Heart left ventricle (tissue), 16 donors: ENCODE data around the gene RPS27. TPM values are rescaled to one million over a fixed set of nuclear protein-coding genes. Genes with fewer than 3 reads are reported as not detected.

ENCODE experiments used
- ATAC-seq, 4 donors: fragments of 200-7000 bp; cut with Tn5 transposase; one replicate each; pipeline ENCODE4 v1.9.1; 2020 to 2022; ENCODE audit warnings: moderate library complexity in 4 of 4, mild to moderate bottlenecking in 3 of 4, moderate number of reproducible peaks in 1 of 4
- DNase-seq, 5 donors: peaks; one replicate each; pipeline ENCODE4 v3.0.0-alpha.2; 2020
- H3K27ac ChIP-seq, 12 donors: fragments of 200-600 bp; sonication (generic) in 4 of 12; one replicate each; pipeline versions ENCODE4 v1.5.0 to v1.8.0; 2016 to 2022; ENCODE audit warnings: mild to moderate bottlenecking in 2 of 12
- H3K27me3 ChIP-seq, 9 donors: fragments of 200-600 bp; sonication (generic) in 2 of 9; one replicate each; pipeline versions ENCODE4 v1.5.1 to v1.8.0; 2016 to 2022; ENCODE audit warnings: mild to moderate bottlenecking in 3 of 9
- H3K36me3 ChIP-seq, 9 donors: fragments of 200-600 bp; sonication (generic) in 2 of 9; one replicate each; pipeline versions ENCODE4 v1.5.0 to v1.8.0; 2018 to 2022; ENCODE audit warnings: mild to moderate bottlenecking in 2 of 9
- H3K4me1 ChIP-seq, 12 donors: fragments of 200-600 bp; sonication (generic) in 4 of 12; one replicate each; pipeline versions ENCODE4 v1.5.0 to v1.8.0; 2016 to 2022; ENCODE audit warnings: mild to moderate bottlenecking in 3 of 12
- H3K4me3 ChIP-seq, 12 donors: fragments of 200-600 bp; sonication (generic) in 4 of 12; one replicate each; pipeline versions ENCODE4 v1.5.0 to v1.8.0; 2017 to 2022; ENCODE audit warnings: mild to moderate bottlenecking in 9 of 12, moderate library complexity in 4 of 12
- H3K9me3 ChIP-seq, 12 donors: fragments of 200-600 bp; sonication (generic) in 4 of 12; one replicate each; pipeline versions ENCODE4 v1.5.0 to v1.8.0; 2016 to 2022; ENCODE audit warnings: mild to moderate bottlenecking in 1 of 12
- CTCF ChIP-seq, 12 donors: fragments of 200-600 bp; sonication (generic) in 4 of 12; IDR thresholded peaks; one replicate each; pipeline versions ENCODE4 v1.5.0 to v1.8.0; 2018 to 2022; ENCODE audit warnings: antibody characterized with exemption in 12 of 12, mild to moderate bottlenecking in 5 of 12
- POLR2A ChIP-seq, 2 donors: fragments of 450-650 bp; IDR thresholded peaks; one replicate each; pipeline ENCODE4 v1.6.1; 2017; ENCODE audit warnings: antibody characterized with exemption in 2 of 2, mild to moderate bottlenecking in 2 of 2, moderate library complexity in 2 of 2
- WGBS, 4 donors: extraction: QIAGEN DNeasy Blood & Tissue Kit in 2 of 4; methylation state at CpG; one replicate each; pipeline versions ENCODE4 v1.1.5 to v1.1.7; 2013 to 2018; 5-methylcytosine and 5-hydroxymethylcytosine counted together
- intact Hi-C, 10 donors: fragments of 100-400 bp; cut with DNase I; formaldehyde crosslinking; loops; one replicate each; pipeline versions ENCODE4 v1.11.1 to v1.14.2; 2022
- polyA plus RNA-seq, 2 donors: library from polyadenylated mRNA; stranded (reverse); fragments of 200-250 nt; gene quantifications; one replicate each; pipeline ENCODE4 v1.2.3, GENCODE V29; 2013
- total RNA-seq, 9 donors: library from RNA; depleted of rRNA in 2 of 9; stranded (reverse); fragments of >200 nt in 2 of 9; fragmentation: NEBNext Ultra II Directional in 3 of 9; extraction: Animal tissue kit (Norgen Biotek cat#: 25700) in 3 of 9; gene quantifications; one replicate each; pipeline versions ENCODE4 v1.1.0 to v1.2.4, GENCODE V29; 2016 to 2023
- donor health status: ischemic (EF 13 %, LVEDD 7.1; RV severe dilation, severe dysfunction).
- donor health status: healthy with polysubstance abuse.
- donor health status: DM: no; HTN: yes; CAD: no.
- donor health status: DM: no; HTN: no; CAD: no.
- donor health status: ischemic (EF 25% LVEDD 6.9; RV normal size, moderate dysfunction).
- donor health status: ischemic (EF 25% LVEDD 5.7; RV mildly dilated, moderate dysfunction).
- donor health status: healthy.
- donor health status: DM: yes; HTN: yes; CAD: no.
- donor health status: ischemic (EF 35%, LVEDD 5.7; RV mildly dilated, moderate dysfunction).
- donor health status: nonischemic (EF 11% LVEDD 7.7; RV severe dilation, severe dysfunction).
- donor health status: DM: yes; HTN: yes; CAD: no.
- donor health status: PGD.
- donor health status: ischemic (EF 29% LVEDD 5.4; RV normal size, mild dysfunction).
- donor health status: nonischemic (EF 23%, LVEDD 6.1; RV moderate dilation, normal function).

The RPS27 gene
- total and polyA plus RNA-seq, 11 donors, result 537 to 7,204 (median 882) TPM

GRCh38 chr1:153960206-153960605, 30.4 kb upstream of the RPS27 start:
- no peak overlapping the region for H3K4me3 ChIP-seq
- peaks cover 0 to 24% (median 13%) of the 10 kb centered on the region in 9 donors for H3K36me3 ChIP-seq
- no peaks in the 10 kb centered on the region for H3K27me3 ChIP-seq
- no peak for TF ChIP-seq CTCF (IDR thresholded peaks at IDR 0.05)
- TF ChIP-seq POLR2A (IDR thresholded peaks at IDR 0.05), result no peak
- H3K9me3 ChIP-seq, result no peaks in the 10 kb centered on the region
- peak overlapping the region in 11 of 12 donors; percentile 51 to 99 (median 93) for H3K27ac ChIP-seq
- peaks cover 10 to 84% (median 63%) of the 10 kb centered on the region in 12 donors for H3K4me1 ChIP-seq
- intact Hi-C loops, result no loop called here
- ATAC-seq (no peak), DNase-seq (no peak)
- 81 to 94% (median 91%) methylated on average over 10 to 11 of the region's 11 CpGs; no CpG with 5 or more reads in 1 of the 4 donors for WGBS, 4 donors

GRCh38 chr1:153961421-153961820, 29.1 kb upstream of the RPS27 start:
- intact Hi-C loops, result no loop called here
- no peak for DNase-seq
- Histone ChIP-seq H3K27me3 (no peaks in the 10 kb centered on the region), H3K4me3 (peak overlapping the region in 4 of 12 donors; percentile 69 to 88 (median 72)), H3K36me3 (peaks cover 0 to 24% (median 13%) of the 10 kb centered on the region in 9 donors), H3K27ac (peak overlapping the region in 6 of 12 donors; percentile 3 to 99 (median 94)), H3K9me3 (no peaks in the 10 kb centered on the region), H3K4me1 (peaks cover 10 to 84% (median 58%) of the 10 kb centered on the region in 12 donors)
- TF ChIP-seq CTCF (IDR thresholded peaks at IDR 0.05), result no peak
- no peak for TF ChIP-seq POLR2A (IDR thresholded peaks at IDR 0.05)
- 77 to 81% (median 80%) methylated on average over 4 of the region's 4 CpGs for WGBS, 4 donors
- ATAC-seq, result no peak

- Histone ChIP-seq H3K27me3 (no peaks in the 10 kb centered on the region), H3K27ac (peak overlapping the region; percentile 87 to 99 (median 95)), H3K4me1 (peaks cover 6 to 81% (median 53%) of the 10 kb centered on the region in 12 donors), H3K9me3 (no peaks in the 10 kb centered on the region), H3K36me3 (peaks cover 0 to 24% (median 13%) of the 10 kb centered on the region in 9 donors), H3K4me3 (peak overlapping the region; percentile 58 to 91 (median 74))
- WGBS, 4 donors, result 32 to 47% (median 36%) methylated on average over 15 to 16 of the region's 16 CpGs
- intact Hi-C loops, result no loop called here
- peak in 2 of 4 donors; percentile 4 to 6 for ATAC-seq
- peak in 1 of 5 donors; percentile 57 for DNase-seq
- no peak for TF ChIP-seq CTCF (IDR thresholded peaks at IDR 0.05)
Observed at GRCh38 chr1:153962088-153963029, 28.2 kb upstream of the RPS27 start.
